Spleen (tissue), 11 donors: ENCODE measurements around the gene COLEC12. TPM values are rescaled to one million over a fixed set of nuclear protein-coding genes. Genes with fewer than 3 reads are reported as not detected.

ENCODE experiments used
- DNase-seq: peaks from one replicate; pipeline ENCODE4 v3.0.0-alpha.2; 2020
- H3K27ac ChIP-seq, 8 donors: fragments of 200-600 bp; sonication (generic) in 7 of 8; 1 replicate in 4 of 8; 2 replicates in 4 of 8; pipeline versions ENCODE4 v1.5.0 to v1.8.0; 2016 to 2021; ENCODE audit warnings: inconsistent platforms in 4 of 8, mild to moderate bottlenecking in 4 of 8, moderate library complexity in 1 of 8
- H3K27me3 ChIP-seq, 7 donors: fragments of 200-600 bp; sonication (generic) in 6 of 7; replicated peaks in 1 of 7; 1 replicate in 4 of 7; 2 replicates in 3 of 7; pipeline versions ENCODE4 v1.5.0 to v1.8.0; 2016 to 2021; ENCODE audit warnings: inconsistent platforms in 3 of 7, mild to moderate bottlenecking in 1 of 7
- H3K36me3 ChIP-seq, 6 donors: fragments of 200-600 bp; sonication (generic) in 5 of 6; 1 replicate in 4 of 6; 2 replicates in 2 of 6; pipeline versions ENCODE4 v1.5.0 to v1.8.0; 2016 to 2021; ENCODE audit warnings: inconsistent platforms in 2 of 6
- H3K4me1 ChIP-seq, 6 donors: fragments of 200-600 bp; sonication (generic) in 5 of 6; 1 replicate in 3 of 6; 2 replicates in 3 of 6; pipeline versions ENCODE4 v1.5.0 to v1.8.0; 2016 to 2021; ENCODE audit warnings: inconsistent platforms in 3 of 6
- H3K4me3 ChIP-seq, 8 donors: fragments of 200-600 bp; sonication (generic) in 7 of 8; 1 replicate in 4 of 8; 2 replicates in 4 of 8; pipeline versions ENCODE4 v1.5.0 to v1.8.0; 2016 to 2021; ENCODE audit warnings: inconsistent platforms in 4 of 8, mild to moderate bottlenecking in 4 of 8, moderate library complexity in 2 of 8
- H3K9me3 ChIP-seq, 8 donors: fragments of 200-600 bp; sonication (generic) in 7 of 8; 1 replicate in 4 of 8; 2 replicates in 4 of 8; pipeline versions ENCODE4 v1.5.0 to v1.8.0; 2016 to 2021; ENCODE audit warnings: inconsistent platforms in 4 of 8
- POLR2A ChIP-seq, 3 donors: fragments of 450-650 bp; IDR thresholded peaks; one replicate each; pipeline ENCODE4 v1.5.1; 2017; ENCODE audit warnings: antibody characterized with exemption in 3 of 3, mild to moderate bottlenecking in 1 of 3
- POLR2AphosphoS5 ChIP-seq, 3 donors: sonication (generic); formaldehyde crosslinking; IDR thresholded peaks; one replicate each; pipeline ENCODE4 v1.5.1; 2017; ENCODE audit warnings: antibody characterized with exemption in 3 of 3
- WGBS, 5 donors: extraction: QIAGEN DNeasy Blood & Tissue Kit in 3 of 5; methylation state at CpG; one replicate each; pipeline versions ENCODE4 v1.1.5 to v1.1.7; 2013 to 2018; 5-methylcytosine and 5-hydroxymethylcytosine counted together
- intact Hi-C: fragments of 100-400 bp; cut with DNase I; formaldehyde crosslinking; loops from one replicate; pipeline ENCODE4 v1.15.0; 2023; ENCODE audit warnings: low total_unique reads
- polyA plus RNA-seq, 3 donors: library from polyadenylated mRNA; stranded (reverse); fragments of 200-250 nt; gene quantifications; one replicate each; pipeline ENCODE4 v1.2.1, GENCODE V29; 2013
- total RNA-seq, 7 donors: library from RNA; depleted of rRNA in 3 of 7; stranded (reverse); fragments of >200 nt in 3 of 7; fragmentation: NEBNext Ultra II Directional in 4 of 7; extraction: Animal tissue kit (Norgen Biotek cat#: 25700) in 4 of 7; gene quantifications; one replicate each; pipeline versions ENCODE4 v1.1.0 to v1.2.1, GENCODE V29; 2016 to 2021
- TF ChIP-seq, protein P1 (sequence below), 11 experiments: fragments of 200-600 bp in 7 of 11; fragments of 450-650 bp in 4 of 11; sonication (generic) in 4 of 11; IDR thresholded peaks in 8 of 11; conservative IDR thresholded peaks in 3 of 11; 1 replicate in 7 of 11; 2 replicates in 4 of 11; pipeline versions ENCODE4 v1.4.0 to v1.8.0; 2016 to 2021; ENCODE audit warnings: antibody characterized with exemption in 11 of 11, inconsistent platforms in 4 of 11, mild to moderate bottlenecking in 1 of 11
- donor health status: healthy with polysubstance abuse.
- donor health status: DM: no; HTN: no; CAD: no; lungs with moderate emphysema.
- donor health status: DM: no; HTN: no; CAD: no.
- donor health status: Bipolar disorder and iron deficiency.
- donor health status: healthy.
- donor health status: DM: no; HTN: no; CAD: no.
- donor health status: DM: yes; HTN: yes; CAD: no.

COLEC12 gene
- total and polyA plus RNA-seq, 10 donors: 0.13 to 4.5 (median 1.0) TPM

DNA sequence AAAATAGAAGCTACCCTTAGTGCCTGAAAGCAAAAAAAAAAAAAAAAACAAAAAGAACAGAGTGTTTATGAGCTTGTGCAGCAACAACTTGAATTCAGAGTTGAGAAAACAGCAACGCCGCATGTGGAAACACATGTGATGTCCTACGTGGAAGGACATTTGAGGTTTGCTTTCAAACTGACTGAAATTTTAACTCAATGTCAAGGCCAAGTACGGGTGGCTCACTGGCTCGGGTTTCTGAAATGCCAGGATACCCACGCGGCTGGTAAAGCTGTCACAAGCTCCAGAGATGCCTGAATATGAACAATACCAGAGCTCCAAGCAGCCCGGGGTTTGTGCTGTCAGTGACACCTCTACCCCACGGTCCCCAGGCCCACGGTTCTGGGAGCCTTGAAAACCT lies 160.5 kb downstream of the COLEC12 start:
- Histone ChIP-seq H3K4me3 (no peak overlapping the region), H3K4me1 (peaks cover 0 to 13% (median 0%) of the 10 kb centered on the region in 6 donors), H3K27me3 (no peaks in the 10 kb centered on the region), H3K9me3 (no peaks in the 10 kb centered on the region), H3K36me3 (no peaks in the 10 kb centered on the region), H3K27ac (no peak overlapping the region)
- DNase-seq: no peak
- WGBS, 5 donors: 81 to 88% (median 83%) methylated on average over 9 to 10 of the region's 10 CpGs
- intact Hi-C loops: no loop called here
- TF ChIP-seq POLR2A (IDR thresholded peaks at IDR 0.05) (no peak), POLR2AphosphoS5 (IDR thresholded peaks at IDR 0.05) (no peak)
- TF ChIP-seq, protein P1, sequence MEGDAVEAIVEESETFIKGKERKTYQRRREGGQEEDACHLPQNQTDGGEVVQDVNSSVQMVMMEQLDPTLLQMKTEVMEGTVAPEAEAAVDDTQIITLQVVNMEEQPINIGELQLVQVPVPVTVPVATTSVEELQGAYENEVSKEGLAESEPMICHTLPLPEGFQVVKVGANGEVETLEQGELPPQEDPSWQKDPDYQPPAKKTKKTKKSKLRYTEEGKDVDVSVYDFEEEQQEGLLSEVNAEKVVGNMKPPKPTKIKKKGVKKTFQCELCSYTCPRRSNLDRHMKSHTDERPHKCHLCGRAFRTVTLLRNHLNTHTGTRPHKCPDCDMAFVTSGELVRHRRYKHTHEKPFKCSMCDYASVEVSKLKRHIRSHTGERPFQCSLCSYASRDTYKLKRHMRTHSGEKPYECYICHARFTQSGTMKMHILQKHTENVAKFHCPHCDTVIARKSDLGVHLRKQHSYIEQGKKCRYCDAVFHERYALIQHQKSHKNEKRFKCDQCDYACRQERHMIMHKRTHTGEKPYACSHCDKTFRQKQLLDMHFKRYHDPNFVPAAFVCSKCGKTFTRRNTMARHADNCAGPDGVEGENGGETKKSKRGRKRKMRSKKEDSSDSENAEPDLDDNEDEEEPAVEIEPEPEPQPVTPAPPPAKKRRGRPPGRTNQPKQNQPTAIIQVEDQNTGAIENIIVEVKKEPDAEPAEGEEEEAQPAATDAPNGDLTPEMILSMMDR (IDR thresholded peaks at IDR 0.05 in 8 of 11, conservative IDR thresholded peaks at IDR 0.05 in 3 of 11): no peak

DNA sequence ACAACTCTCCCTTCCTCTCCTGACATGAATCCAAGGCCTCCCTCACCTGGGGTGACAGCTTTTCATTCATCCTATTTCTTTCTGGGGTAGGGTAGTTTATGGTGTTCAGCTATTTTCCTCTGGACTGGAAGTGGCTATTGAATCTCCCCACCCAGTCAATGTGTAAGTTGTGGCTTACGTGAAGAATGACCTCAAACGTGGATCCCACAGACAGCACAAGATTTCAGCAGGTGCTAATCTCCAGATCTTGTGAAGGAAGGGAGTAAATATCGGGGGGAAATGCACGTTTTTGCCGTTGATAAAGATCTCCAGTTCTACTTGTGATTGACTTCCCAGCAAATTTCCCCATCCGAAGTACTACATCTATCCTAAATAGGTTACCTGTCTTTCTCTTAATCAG lies 161.3 kb downstream of the COLEC12 start:
- intact Hi-C loops: no loop called here
- Histone ChIP-seq H3K4me3 (no peak overlapping the region), H3K27ac (no peak overlapping the region), H3K36me3 (no peaks in the 10 kb centered on the region), H3K9me3 (no peaks in the 10 kb centered on the region), H3K4me1 (peaks cover 0 to 13% (median 0%) of the 10 kb centered on the region in 6 donors), H3K27me3 (no peaks in the 10 kb centered on the region)
- TF ChIP-seq POLR2AphosphoS5 (IDR thresholded peaks at IDR 0.05) (no peak), POLR2A (IDR thresholded peaks at IDR 0.05) (no peak)
- TF ChIP-seq, protein P1 (IDR thresholded peaks at IDR 0.05 in 8 of 11, conservative IDR thresholded peaks at IDR 0.05 in 3 of 11): no peak
- 37 to 64% (median 61%) methylated on average over 6 of the region's 6 CpGs for WGBS, 5 donors
- no peak for DNase-seq

DNA sequence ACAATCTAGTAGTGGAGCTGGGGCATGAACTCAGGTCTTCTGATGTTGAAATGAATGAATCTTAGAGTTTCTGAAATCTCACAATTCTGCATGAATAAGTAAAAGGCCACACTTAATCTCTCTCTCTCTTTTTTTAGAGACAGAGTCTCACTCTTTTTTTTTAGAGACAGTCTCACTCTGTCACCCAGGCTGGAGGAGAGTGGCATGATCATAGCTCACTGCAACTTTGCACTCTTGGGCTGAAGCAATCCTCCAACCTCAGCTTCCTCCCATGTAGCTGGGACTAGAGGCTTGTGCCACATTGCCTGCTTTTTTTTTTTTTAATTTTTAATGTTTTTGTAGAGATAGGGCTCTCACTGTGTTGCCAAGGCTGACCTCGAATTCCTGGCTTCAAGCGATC lies 163.8 kb downstream of the COLEC12 start:
- no peak overlapping the region for H3K27ac ChIP-seq
- H3K27me3 ChIP-seq: no peaks in the 10 kb centered on the region
- DNase-seq: no peak
- H3K36me3 ChIP-seq: no peaks in the 10 kb centered on the region
- intact Hi-C loops: no loop called here
- no peak for TF ChIP-seq POLR2A (IDR thresholded peaks at IDR 0.05)
- no peak for TF ChIP-seq POLR2AphosphoS5 (IDR thresholded peaks at IDR 0.05)
- TF ChIP-seq, protein P1 (IDR thresholded peaks at IDR 0.05 in 8 of 11, conservative IDR thresholded peaks at IDR 0.05 in 3 of 11): no peak
- H3K4me3 ChIP-seq: no peak overlapping the region
- 28 to 75% (median 64%) methylated on average over 2 of the region's 2 CpGs for WGBS, 5 donors
- peaks cover 0 to 13% (median 0%) of the 10 kb centered on the region in 6 donors for H3K4me1 ChIP-seq
- no peaks in the 10 kb centered on the region for H3K9me3 ChIP-seq

DNA sequence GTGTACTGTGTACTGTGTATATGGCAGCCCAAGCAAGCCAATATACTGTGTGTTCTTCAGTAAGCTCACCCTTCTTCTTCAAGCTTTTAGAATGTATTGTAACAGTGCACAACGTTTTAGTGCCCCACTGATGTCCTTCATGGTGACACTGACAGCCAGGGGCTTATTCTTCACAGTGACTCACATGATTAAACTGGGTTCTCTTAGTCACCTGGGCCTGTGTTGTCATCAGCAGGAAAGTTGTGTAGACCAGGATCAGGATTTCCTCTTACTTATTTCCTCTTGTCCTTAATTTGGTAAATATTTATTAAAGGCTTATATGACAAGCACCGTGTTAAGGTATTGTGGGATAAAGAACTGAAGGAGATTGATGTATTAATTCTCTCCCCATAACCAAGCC lies 164.8 kb downstream of the COLEC12 start:
- TF ChIP-seq, protein P1 (IDR thresholded peaks at IDR 0.05 in 8 of 11, conservative IDR thresholded peaks at IDR 0.05 in 3 of 11): no peak
- TF ChIP-seq POLR2A (IDR thresholded peaks at IDR 0.05) (no peak), POLR2AphosphoS5 (IDR thresholded peaks at IDR 0.05) (no peak)
- Histone ChIP-seq H3K36me3 (no peaks in the 10 kb centered on the region), H3K4me3 (no peak overlapping the region), H3K9me3 (no peaks in the 10 kb centered on the region), H3K27ac (no peak overlapping the region), H3K4me1 (peaks cover 0 to 19% (median 0%) of the 10 kb centered on the region in 6 donors), H3K27me3 (peaks cover 0 to 7% (median 0%) of the 10 kb centered on the region in 7 donors)
- no peak for DNase-seq
- intact Hi-C loops: no loop called here
- WGBS, 5 donors: 35 to 71% (median 42%) methylated on average over 2 of the region's 2 CpGs
